Colon (tissue), 2 donors: ENCODE data around the gene DCLK1.

ENCODE experiments used
- FAIRE-seq: peaks from 2 replicates; lab custom pipeline; 2012; peaks lifted over from hg19 to GRCh38; lab: Jason Lieb, UNC
- donor health status: control.
- donor health status: control.

The DCLK1 gene

DNA sequence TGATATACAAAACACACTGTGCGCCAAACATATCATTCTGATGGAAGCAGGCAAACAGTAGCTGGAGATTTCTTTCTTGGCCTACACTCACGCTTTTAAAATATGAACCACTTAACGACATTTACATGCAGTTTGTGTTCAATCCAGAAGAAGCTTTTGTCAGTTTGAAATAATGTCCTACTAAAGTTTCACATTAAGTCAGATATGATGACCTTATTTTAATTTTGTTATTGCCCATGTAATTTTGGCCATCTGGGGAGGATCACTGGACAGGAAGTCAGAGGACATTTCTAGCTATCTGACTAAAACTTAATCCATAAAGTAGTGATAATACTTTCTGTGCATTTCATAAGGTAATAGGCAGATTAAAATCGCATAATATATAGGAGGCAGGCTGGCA lies 98.1 kb downstream of the DCLK1 start:
- no peak for FAIRE-seq

DNA sequence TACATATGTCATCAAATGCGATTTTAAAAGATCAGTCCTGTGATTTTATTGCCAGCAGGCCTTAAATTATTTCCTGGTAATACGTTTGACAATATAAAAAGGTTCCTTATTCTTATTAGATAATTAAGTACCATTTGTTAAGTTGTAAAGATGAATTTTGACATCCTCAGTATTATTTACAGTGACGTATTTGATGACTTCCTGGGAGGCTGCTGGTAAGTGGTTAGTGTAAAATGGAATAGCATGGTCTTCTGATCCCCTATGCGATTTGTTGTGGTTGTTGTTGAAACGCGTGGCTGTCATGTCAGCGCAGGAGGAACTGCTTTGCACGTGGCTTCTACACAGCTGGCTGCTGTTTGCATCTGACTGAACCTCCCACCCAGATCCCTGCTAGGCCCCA lies 99.7 kb downstream of the DCLK1 start:
- no peak for FAIRE-seq

DNA sequence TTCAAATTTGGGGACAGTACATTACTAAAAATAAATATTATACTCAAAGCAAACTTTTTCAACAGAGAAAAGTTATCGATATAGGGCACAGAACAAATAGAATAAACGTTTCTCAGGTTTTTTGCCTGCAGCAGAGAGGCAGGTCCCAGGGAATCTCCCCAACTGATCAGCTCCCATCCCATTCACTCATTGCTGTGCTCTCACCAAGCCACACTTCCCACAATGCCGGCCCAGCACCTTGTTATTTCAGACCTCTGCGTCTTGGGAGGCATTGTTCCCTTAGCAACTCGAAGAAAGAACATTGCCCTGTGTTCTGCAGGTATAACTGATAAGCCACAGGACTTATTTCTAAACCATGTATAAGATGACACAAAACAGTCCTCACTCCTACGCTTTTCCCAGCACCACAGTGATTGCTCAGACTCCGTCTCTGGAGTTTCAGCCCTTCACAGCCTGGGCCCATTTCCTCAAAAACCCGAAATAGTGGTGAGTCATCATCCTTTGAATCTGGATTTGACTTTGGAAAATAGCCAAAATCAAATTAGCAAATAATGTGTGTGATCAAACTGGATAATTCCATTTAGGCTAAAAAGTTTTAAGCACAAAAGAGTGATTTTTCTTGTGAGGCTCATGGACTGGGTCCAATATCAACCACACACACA lies 100.4 kb downstream of the DCLK1 start:
- FAIRE-seq: no peak

DNA sequence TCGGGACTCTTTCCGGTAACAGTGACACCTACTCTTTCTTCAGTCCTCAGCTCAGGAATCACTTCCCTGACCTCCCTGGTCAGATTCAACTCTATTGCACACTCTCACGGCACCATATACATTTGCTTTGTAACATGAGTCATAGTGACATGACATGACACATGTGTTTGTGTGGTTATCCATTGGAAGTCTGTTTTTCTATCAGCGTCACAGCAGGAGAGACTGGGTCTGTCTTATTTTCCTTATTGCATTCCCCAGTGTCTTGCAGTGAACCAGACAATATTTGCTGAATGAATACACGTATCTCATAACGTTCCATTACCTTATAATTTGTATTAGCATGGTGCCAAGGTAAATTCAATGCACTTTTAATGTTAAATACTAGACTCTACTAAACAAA lies 102.0 kb downstream of the DCLK1 start:
- no peak for FAIRE-seq

DNA sequence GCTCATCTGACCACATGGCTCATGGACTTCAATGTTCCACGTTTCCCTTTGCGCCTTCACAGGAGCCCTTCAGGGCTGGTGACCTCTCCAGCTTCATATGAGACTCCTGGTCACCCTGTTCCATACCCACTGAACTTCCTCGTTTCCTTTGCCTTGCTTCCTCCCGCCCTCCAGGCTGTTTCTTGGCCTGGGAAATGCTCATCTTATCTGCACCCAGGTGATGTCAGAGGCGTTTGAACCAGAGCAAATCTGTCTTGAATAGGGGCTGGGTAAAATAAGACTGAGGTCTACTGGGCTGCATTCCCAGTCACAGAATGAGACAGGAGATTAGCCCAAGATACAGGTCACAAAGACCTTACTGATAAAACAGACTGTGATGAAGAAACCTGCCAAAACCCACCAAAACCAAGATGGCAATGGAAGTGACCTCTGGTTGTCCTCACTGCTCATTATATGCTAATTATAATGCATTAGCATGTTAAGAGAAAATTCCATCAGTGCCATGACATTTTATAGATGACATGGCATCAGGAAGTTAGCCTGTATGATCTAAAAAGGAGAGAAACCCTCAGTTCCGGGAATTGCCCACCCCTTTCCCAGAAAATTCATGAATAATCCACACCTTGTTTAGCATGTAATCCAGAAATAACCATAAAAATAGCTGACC lies 102.7 kb downstream of the DCLK1 start:
- FAIRE-seq: no peak

DNA sequence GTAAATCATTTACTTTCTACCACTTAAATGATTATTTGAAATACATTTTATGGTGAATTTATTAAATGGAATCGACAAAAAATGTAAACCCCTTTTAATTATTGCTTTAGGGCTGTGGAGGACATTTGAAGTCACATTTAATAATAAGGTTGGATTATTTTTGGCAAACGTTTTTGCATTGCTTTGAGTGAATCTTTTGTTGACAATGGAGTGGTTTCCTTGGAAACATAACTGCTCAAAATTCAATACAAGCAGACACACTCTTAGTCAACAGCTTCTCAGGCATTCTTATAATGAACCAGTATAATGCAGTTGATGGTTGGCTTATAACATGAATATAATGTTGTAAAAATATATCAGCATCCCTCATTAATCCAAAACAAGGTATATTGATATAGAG lies 104.7 kb downstream of the DCLK1 start:
- FAIRE-seq: no peak

DNA sequence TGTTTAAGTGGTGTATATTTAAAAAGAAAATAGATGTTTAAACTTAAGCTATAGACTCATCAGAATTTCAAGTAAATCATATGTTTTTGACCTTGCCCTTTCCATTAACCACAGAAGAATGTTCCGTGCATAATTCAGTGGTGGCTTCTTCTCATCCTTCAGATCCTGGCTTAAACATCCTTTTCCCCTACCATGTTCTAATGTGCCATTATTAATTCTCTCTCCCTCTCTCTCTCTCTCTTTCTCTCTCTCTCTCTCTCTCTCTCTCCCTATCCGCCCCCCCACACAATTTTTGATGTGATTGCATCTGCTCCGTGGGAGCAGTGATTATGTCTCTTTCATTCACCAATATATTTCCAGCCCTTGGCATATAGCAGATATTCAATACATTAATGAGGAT lies 116.4 kb downstream of the DCLK1 start:
- no peak for FAIRE-seq

DNA sequence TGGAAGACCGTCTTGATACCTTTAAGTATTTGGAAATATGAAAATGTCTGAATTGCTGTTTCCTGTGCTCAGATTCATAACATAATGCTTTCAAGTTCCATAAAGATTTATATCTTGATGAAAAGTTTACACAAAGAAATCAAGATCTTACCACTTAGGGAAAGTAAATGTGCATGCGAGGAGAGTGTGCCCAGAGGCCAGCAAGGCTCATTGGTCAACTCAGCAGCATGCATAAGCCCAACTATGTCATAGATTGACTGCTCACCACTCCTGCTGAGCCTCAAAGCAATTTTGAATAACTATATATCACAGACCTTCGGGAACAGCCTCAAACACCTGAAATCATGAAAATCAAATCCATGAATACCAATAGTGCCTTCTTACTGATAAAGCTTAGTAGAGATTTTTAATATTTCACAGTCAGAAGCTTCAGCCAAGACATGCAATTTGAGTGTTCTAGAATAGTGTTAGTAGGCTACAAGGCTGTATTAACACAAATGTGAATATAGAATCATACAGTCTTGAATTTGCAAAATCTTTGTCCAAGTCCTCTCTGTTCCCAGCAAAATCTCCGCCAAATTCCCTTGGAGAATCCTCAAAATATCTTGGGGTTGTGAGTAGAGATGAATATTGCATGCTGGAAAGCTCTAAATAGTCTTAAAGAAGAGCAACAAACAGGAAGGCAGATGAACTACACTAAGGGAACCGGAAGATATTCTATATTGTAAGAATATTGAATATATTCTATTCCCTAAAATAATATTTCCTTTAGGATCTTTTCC lies 124.1 kb downstream of the DCLK1 start:
- FAIRE-seq: no peak

DNA sequence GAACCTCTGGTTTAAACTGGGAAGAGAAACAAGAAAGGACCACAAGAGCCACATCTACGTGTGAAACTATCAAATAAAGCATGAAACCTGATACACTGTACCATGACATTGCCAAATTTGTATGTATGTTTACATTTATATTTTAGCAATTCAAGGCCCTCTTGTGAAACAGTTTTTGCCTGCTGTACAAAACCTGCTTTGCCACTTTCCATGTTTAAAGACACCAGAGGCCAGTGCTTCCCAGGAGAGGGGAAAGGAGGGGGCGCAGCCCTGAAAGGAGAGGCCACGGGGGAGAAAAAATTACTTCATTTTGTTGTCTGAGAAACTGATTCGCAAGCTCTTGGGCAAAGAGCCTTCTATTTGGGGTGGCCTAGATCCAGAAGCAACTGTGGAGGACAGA lies 124.8 kb downstream of the DCLK1 start:
- FAIRE-seq: no peak

DNA sequence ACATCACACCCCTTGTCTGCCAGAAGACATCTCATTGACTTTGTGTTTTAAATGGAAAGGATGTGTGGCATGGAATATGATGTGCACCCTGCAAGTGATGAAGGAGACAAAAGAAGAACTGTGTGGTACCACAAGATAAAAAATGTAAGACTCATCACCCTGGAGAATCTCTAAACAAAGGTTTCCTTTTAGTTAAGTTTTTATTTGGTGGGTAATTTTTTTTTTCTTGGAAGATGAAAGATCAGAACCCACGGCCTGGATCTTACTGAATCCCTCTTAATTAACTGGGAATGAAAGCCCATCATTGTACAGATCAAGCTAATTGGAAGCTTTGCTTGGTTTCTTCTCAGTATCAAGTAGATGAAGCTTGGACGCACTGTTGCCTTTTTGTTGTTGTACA lies 129.6 kb downstream of the DCLK1 start:
- no peak for FAIRE-seq

DNA sequence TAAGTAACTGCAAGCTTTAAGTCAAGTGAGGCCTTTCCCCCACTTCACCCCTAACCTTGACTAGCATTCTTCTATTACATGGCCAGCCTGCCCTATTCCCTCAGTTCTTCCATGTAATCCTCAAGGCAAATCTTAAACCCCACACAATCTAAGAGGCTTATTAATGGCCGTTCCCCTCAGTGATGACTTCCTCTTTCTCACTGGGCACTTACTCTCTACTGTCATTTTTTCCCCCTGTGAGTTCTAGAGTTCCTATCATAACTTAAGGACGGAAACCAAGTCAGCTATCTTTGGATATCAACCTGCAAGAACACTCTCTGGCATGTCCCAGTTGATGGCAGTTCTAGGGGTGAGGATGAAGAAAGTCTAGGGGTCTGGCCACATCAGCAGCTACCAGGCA lies 131.2 kb downstream of the DCLK1 start:
- FAIRE-seq: no peak

DNA sequence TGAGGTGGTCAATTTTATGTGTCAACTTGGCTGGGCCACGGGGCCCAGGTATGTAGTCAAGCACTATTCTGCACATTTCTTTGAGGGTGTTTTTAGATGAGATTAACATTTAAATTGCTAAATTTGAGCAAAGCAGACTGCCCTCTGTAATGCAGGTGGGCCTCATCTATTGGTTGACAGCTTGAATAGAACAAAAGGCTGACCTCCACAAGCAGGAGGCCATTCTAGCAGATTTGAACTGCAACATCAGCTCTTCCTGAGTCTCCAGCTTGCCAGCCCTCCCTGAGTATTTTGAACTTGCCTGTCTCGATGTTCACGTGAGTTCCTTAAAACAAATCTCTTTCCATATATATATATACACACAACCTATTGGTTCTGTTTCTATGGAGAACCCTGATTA lies 134.8 kb downstream of the DCLK1 start:
- no peak for FAIRE-seq

DNA sequence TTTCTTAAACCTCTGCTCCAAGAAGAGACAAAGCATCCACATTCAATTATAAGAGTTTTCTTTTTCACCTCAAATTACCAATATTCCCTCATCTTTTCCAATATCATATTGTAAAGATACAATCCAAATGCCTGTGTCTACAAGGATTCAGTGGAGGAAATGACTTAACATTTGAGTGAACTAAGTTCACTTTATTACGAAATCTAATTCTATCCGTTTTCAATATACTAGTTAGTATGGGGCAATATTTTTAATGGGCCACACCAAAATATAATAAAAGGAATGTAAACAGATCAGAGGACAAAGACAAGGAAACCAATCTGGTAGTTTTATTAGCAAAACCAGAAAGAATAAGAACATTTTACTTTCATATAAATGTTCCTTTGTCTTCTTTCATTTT lies 136.0 kb downstream of the DCLK1 start:
- no peak for FAIRE-seq

DNA sequence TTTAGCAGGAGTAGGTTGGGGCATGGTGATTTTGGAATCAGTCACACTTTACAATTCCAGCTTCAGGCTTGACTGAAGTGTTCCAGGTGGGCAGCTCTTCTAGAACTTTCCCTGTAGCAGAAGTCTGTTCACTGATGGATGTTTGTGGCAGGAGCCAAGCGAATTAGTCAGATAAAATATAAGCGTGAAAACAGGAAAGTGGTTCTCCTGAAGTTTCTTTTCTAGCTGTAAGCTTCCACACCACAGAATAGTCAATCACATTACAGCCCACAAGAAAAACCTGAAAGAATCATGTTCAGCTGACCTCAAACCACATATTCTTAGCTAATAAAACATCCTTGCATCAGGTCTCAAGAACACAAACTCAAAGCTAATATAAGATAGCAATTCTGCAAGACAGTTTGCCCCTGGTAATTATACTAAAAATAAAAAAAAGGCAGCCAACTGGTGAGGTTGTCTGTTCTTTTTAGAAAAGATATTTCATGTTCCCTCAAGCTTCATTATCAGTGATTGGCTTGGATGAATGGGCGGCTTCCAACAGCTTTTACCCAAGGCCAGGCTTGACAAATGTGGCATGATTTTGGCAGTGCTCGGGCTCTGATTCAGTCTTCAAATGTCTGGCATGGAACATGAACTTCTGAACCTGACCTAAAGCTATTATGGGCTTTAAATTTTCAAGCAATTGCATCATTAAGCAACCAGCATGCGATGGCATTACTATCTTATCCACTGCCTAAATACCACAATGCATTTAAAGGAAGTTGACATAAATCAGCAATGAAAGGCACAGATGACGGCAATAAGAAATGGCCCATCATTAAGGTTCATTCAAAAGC lies 136.8 kb downstream of the DCLK1 start:
- no peak for FAIRE-seq

DNA sequence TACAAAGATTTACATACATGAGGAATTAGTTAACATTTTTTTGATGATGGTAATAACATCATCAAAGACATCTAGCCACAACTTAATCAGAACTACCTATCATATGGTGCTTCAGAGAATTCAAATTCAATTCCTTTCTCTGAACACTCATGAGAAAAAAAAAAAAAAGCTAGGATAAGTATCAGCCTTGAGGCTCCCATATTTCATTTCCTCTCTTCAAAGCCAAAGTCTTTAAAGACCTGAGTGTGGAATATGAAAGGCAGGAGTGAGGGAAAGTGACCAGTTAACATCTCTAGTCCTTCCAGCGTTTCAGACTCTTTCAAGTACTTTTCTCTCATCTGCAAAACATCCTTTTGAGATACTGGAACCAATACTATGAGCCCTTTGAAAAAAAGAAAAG lies 137.5 kb downstream of the DCLK1 start:
- no peak for FAIRE-seq

DNA sequence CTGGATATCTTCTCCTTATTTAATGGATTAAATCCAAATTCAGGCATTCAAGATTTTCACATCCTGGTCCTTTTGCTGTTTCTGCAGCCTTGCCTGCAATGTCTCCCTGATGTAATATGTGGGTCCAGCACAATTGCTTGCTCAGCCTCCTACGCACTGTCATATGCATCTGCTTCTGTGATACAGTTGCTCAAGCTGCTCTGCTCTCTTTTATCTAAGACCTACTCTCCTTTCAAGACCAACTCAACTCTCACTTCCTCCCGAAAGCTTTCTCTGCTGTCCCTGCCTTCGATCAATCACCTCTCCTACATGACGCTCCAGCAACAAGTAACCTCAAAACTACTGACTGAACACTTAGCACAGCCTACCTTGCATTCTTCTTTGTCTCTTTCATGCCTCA lies 138.2 kb downstream of the DCLK1 start:
- no peak for FAIRE-seq

DNA sequence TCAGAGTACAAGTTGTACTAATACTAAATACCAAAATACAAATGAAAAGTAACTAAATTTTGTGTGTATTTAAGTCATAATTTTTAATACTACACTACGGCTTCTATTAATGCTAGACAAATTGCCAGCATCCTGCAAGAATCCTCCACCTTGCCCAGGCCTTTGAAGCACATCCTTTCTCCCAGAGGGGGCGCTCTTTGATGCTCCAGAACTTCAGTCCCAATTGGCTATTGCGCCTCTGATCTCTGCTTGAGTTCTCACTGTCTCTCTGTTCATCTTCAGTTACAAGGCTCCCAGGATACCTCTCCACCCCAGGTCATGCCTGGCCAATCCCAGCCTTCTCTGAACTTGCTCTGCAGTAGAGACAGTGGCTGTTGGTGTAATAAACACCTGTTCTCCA lies 141.0 kb downstream of the DCLK1 start:
- no peak for FAIRE-seq

DNA sequence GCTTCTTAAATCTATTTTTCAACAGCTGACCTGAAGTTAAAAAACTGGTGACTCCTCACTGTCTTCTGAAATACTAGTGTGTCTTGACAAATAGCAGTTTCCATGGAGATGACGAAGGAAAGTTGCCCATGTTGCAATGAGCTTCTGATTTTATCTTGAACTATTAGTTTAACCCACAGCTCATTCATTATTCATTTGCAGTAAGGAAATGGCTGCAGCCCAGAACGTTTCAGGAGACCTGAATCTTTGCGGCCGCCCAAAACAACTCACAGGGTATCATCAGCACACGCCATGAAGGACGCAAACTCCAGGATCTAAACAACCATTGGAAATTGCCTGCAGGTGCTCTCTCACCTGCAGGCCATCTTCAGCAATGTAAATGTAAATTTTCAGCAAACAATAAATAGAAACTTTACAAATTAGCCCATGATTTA lies 142.5 kb downstream of the DCLK1 start:
- FAIRE-seq: no peak

DNA sequence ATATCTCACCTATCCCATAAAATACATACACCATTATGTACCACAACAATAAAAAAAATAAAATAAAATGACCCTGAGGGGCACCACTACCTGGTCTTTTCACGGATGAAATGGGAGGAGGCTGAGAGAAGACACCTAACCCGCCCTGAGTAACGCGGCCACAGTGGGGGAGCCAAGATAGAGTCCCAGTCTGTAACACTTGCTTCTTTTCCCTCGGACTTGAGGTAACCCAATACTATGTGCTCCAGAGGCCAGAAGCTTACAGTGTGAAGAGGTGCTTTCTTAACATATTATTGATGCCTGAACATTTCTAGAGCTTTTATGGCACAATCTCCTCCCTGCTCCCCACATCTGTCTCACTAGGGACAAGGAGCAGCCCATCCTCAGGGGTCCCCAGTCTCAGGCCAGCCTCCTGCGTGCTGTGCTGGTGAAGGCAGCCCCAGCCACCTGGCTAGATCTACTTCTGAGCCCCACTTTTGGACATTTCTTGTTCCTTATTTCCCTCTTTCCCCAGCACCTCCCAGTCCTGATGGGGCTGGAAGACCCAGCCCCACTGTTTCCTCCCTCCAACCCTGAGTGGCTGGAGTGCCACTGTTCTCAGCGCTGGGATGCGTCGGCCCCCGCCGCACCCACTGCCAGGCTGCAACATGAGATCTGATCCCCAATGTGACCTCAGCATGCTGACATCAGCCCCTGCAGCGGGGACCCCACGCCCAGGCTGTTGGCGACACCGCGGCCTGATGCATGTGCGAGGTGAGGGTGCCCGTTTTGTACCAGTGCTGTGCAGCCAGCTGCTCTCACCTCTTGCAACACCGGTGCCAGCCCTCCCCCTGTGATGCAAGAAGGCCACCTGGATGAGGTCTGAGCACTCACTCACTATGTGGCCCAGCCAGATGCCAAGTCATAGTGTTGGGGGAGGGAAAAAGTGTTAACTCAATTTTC lies 143.3 kb downstream of the DCLK1 start:
- FAIRE-seq: no peak

DNA sequence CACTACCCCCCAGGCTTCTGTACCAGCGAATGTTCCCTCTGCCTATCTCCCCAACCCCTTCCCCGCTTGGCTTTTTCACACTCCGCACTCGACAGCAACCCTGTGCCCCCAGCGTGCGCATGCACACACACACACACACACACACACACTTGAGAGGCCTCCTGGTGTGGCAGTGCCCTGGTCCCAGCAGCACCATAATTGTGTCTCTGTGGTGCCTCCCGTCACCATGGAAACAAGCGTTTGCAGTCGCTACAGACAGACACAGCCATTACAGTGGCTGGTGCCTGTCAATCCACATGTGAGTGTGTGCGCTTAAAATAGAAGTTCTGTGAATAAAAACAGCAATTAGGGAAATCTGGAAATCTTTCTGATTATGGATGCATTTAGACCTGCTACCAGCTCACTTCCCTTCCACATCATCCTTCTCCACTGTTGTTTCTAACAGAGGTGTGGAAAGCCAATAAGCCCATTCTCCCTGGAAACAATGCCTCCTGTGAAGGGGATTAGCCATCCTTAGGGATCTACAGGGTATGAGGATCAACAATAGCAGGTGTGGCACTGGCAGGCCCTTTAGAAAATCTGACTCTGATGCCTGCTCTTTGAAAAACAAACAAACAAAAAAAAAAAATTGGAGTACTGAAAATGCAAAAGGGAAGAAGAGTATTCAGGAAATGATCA lies 146.3 kb downstream of the DCLK1 start:
- no peak for FAIRE-seq

DNA sequence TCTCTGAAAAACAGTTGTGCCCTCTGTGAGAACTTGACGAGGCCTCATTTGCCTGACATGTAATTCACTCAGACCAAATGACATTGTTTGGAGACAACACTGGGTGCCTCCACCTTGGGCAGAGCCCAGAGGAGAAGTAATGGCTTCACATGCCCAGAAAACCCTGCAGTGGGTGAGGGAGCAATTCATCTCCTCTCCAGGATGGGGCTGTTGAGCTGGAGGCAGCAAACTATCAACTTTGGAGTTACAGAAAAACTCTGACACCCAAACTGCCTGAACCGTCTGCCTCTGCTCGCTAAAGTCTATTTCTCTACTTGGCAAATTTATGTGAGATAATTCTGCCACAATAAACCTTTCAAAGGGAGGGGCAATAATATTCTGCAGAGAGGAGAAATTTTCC lies 146.9 kb downstream of the DCLK1 start:
- no peak for FAIRE-seq
